NT2/D1 (cell line): ENCODE measurements around the gene EXOC1L.

Experiments
- YY1 ChIP-seq: IDR thresholded peaks from 2 replicates; pipeline ENCODE4 v1.6.1; 2011; ENCODE audit not compliant: insufficient read length, insufficient read depth
- ZNF274 ChIP-seq: IDR thresholded peaks from 2 replicates; pipeline ENCODE4 v1.6.1; 2011; ENCODE audit warnings: mild to moderate bottlenecking, low read depth, low read length

DNA sequence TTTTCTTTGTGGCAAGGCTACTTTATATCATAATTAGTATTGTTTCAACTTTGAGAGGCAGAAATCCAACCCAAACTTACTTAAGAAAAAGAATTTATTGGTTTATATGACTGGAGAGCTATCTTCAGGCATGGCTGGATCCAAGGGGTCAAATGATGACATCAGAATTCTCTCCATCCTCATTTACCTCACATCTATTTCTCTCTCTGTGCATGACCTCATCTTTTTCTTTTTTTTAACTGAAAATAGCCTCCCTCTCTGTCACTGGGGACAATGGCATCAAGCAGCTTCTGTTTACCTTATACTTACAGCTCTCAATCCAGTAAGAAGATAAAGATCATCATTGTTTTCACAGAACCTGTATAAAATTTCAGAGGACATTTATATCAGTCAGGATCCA, 12.0 kb upstream of the EXOC1L start:
- no peak for TF ChIP-seq YY1
- TF ChIP-seq ZNF274 = no peak
